ENCODE data around the gene SUCLG2. TPM values are rescaled to one million over a fixed set of nuclear protein-coding genes. Genes with fewer than 3 reads are reported as not detected.

The SUCLG2 gene
- total and polyA plus RNA-seq, 10 of the 15 experiments (the other 5 are each of a cell fraction or from before 2014, with no cell fraction given): 17.8 to 50.9 (median 37.2) TPM

- peaks cover 57% of the 10 kb centered on the region for H3K79me2 ChIP-seq (ENCODE audit: control insufficient read depth, insufficient read depth, low read length)
- ChIA-PET SMC1A (ENCODE audit: uncharacterized antibody, unreplicated experiment) (no interaction called here), POLR2A (interaction anchor here (1.1 kb wide), 1 partner anchor 37 kb away, joined by 3 read pairs; no protein-coding TSS in a partner anchor), CTCF (interaction anchor here (0.8 to 1.7 kb wide), 2 partner anchors 12 to 266 kb away, joined by 3 to 5 read pairs; no protein-coding TSS in a partner anchor), RAD21 (ENCODE audit: unreplicated experiment) (no interaction called here)
- WGBS (ENCODE audit: insufficient coverage, insufficient replicate concordance, low lambda C conversion rate, missing lambda C conversion rate): 100% methylated on average over 2 of the region's 2 CpGs
- H3K4me2 ChIP-seq (ENCODE audit: control insufficient read depth, insufficient read depth): peak overlapping the region; percentile 77; the same call in 1 of the 2 replicates
- H3K4me3 ChIP-seq: 0 out of 2 replicates have a peak overlapping the region, but pooled peaks have one; percentile 29
- FAIRE-seq (no peak), ATAC-seq (no peak), DNase-seq (ENCODE audit: low read depth, low spot score) (no peak)
- no peak overlapping the region for H3K9ac ChIP-seq (ENCODE audit: control insufficient read depth, insufficient read depth, low read length)
- no peaks in the 10 kb centered on the region for H3K9me3 ChIP-seq (replicated peaks; ENCODE audit: control insufficient read depth, insufficient read depth, low read length)
- in situ Hi-C loops (cut with MboI): no loop called here
- TF ChIP-seq NR2C1 (IDR thresholded peaks at IDR 0.05): no peak
- no peak for TF ChIP-seq RAD51 (IDR thresholded peaks at IDR 0.05)
- TF ChIP-seq SUPT20H (IDR thresholded peaks at IDR 0.05; ENCODE audit: borderline replicate concordance, control insufficient read depth, low read depth, low read length): no peak
- TF ChIP-seq KAT2A (conservative IDR thresholded peaks at IDR 0.05; ENCODE audit: control insufficient read depth, low read depth, low read length): no peak
- no peak for TF ChIP-seq NRF1 (conservative IDR thresholded peaks at IDR 0.05; ENCODE audit: low read depth, low read length)
- TF ChIP-seq SUZ12 (IDR thresholded peaks at IDR 0.05; ENCODE audit: unreplicated experiment): no peak
- no peak for TF ChIP-seq POLR2AphosphoS5 (IDR thresholded peaks at IDR 0.05; ENCODE audit: low read length)
- no peak for TF ChIP-seq SMAD5 (IDR thresholded peaks at IDR 0.05; ENCODE audit: low read depth)
- no peak for TF ChIP-seq HCFC1 (IDR thresholded peaks at IDR 0.05; ENCODE audit: low read length)
- no peak for TF ChIP-seq CHD1 (IDR thresholded peaks at IDR 0.05; ENCODE audit: low read depth, low read length)
- no peak for TF ChIP-seq ZNF274 (IDR thresholded peaks at IDR 0.05; ENCODE audit: insufficient read depth, insufficient read length)
- no TSS peak for BruUV-seq (replicated peaks)
- H3K4me1 ChIP-seq (ENCODE audit: control insufficient read depth, insufficient read depth, low read length): peaks cover 35% of the 10 kb centered on the region
- no peak overlapping the region for H2AFZ ChIP-seq (ENCODE audit: control insufficient read depth, low read depth, low read length)
- H3K27me3 ChIP-seq (replicated peaks in 1 of 2; ENCODE audit: control insufficient read depth in 2 of 2, insufficient read depth in 2 of 2, low read length in 1 of 2): no peaks in the 10 kb centered on the region
- H3K27ac ChIP-seq (ENCODE audit: control insufficient read depth, insufficient read depth): no peak overlapping the region
- H4K20me1 ChIP-seq (ENCODE audit: control insufficient read depth, insufficient read depth): no peaks in the 10 kb centered on the region
- intact Hi-C loops (cut with micrococcal nuclease; ENCODE audit: unreplicated experiment): loop anchor here (10.0 kb wide), 1 partner anchor 1435 kb away; the partner anchor contains the start of genes ARL6IP5 and UBA3
- H3K36me3 ChIP-seq (ENCODE audit: control insufficient read depth in 2 of 2, insufficient read depth in 2 of 2, low read length in 1 of 2): no peaks in the 10 kb centered on the region
These were observed 4.3 kb downstream of the SUCLG2 start for GRCh38 chr3:67650084-67650483.
